Effector CD8-positive, alpha-beta T cell (primary cell): ENCODE results near the gene SHC2.
"Not testable (repeated sequence)": the region's sequence is repeated elsewhere in the genome, so short reads cannot be mapped to it uniquely, and the experiment has no call there.

Source experiments
- DNase-seq: peaks from one replicate; lab custom pipeline; 2025; lab: John Stamatoyannopoulos, UW

Gene SHC2

GRCh38 chr19:468587-469256, 7.9 kb upstream of the SHC2 start:
- DNase-seq: no peak

- DNase-seq: no peak
These were observed 6.7 kb upstream of the SHC2 start for GRCh38 chr19:467554-467953.

GRCh38 chr19:465056-465816, 4.4 kb upstream of the SHC2 start:
- no peak for DNase-seq

DNA sequence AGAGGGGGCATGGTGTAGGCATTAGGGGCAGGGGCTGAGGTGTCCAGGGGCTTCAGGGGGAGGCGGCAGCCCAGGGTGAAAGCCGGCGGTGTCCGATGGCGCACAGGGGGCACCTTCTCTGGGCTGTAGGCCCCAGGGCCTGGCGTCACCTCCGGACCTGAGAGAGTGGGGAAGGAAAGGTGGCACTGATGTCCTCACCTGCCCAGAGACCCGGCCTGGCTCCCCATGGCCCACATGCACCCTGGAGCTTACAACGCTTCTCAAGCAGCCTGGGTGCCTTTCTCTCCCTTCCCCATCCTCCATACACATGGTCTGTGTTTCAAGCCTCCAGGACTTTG, 3.3 kb upstream of the SHC2 start:
- DNase-seq: no peak

DNA sequence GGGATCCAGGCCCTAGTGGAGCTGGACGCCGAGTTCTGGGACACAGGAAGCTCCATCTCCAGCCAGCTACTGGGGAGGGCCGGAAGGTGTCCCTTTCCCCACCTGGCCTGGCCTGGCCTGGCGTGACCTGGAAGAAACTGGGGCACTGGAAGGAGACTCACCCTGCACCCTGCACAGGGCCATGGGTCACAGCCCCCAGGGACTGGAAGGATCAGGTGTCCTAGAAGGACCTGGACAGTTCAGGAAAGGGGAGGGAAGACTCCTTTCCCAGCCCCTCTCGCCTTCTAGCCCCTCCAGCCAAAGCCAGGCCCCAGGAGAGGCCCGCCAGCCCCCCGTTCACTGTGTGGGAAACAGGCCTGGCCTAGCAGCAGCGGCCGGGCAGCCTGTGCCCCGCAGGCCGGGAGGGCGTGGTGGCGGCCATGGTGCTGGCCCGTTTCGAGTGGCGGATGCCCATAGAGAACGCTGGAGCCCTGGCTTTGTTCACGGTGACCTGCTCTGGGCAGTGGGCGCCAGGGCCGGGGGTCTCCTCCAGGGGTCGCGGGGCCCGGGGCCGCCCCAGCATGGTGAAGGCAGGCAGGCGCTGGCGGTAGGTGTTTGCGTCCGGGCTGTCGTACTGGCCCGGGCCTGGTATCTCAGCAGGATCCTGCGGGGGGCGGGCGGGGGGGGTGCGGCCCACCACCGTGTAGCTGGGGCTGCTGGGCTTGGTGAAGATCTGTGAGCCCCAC, 2.8 kb upstream of the SHC2 start:
- DNase-seq: no peak

- DNase-seq: no peak
These were observed 1.1 kb upstream of the SHC2 start for GRCh38 chr19:461721-462551.

DNA sequence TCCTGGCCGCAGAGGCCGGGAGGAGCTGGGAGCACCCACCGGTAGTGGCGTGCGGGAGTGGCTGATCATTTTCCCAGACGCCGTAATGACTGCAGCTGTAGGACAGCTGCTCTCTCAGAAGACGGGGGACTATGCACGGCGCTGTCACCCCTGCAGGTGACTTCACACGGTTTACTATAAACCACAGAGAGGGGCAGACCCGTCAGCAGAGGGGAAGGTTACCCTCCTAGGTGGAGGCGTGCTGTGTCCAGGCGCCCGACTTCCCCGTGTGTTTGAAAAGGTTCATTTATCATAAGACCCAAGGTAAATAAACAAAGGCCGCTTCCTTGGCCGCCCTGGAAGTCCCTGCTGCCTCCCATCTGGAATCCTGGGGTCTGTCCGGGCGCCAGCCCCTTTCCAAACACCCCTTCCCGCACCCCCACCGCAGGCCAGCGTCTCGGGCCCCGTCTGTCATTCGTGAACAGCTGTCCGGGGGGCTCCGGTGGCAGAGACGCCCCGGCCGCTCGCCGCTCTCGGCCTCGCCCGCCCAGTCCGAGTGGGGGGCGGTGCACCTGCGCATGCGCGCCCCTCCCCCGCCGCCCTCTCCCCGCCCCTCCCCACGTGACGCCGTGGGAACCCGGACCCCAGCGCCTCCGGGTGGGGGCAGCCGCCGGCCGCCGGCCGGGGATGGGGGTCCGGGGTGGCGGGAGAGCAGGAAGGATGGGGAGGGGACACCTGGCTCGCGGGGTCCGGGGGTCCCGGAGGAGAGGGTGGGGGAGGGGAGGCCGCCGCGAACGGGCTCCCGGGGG, 915 bp downstream of the SHC2 start:
- DNase-seq: no peak

GRCh38 chr19:458091-459042, 2.5 kb downstream of the SHC2 start:
- DNase-seq: no peak

DNA sequence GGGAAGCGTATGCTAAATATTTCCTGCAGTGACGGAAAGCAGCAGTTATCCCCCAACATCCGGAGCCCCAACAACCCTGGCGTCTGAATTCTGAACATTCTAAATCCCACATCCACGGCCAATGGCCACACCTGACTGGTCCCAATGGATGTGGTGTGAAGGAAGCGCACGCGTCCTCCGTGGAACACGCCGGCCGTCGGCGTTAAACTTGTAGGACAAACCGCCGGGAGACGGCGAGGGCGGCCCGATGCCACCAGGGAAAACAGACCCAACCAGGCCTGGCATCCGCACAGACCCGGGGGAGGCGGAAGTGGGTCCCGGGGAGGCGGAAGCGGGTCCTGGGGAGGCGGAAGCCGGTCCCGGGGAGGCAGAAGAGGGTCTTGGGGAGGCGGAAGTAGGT, 3.2 kb downstream of the SHC2 start:
- DNase-seq: no peak

- DNase-seq: no peak
These were observed 4.2 kb downstream of the SHC2 start for GRCh38 chr19:456547-457110.

- no peak for DNase-seq
These were observed 4.8 kb downstream of the SHC2 start for GRCh38 chr19:455851-456546.

GRCh38 chr19:455031-455705, 5.7 kb downstream of the SHC2 start:
- DNase-seq: no peak

DNA sequence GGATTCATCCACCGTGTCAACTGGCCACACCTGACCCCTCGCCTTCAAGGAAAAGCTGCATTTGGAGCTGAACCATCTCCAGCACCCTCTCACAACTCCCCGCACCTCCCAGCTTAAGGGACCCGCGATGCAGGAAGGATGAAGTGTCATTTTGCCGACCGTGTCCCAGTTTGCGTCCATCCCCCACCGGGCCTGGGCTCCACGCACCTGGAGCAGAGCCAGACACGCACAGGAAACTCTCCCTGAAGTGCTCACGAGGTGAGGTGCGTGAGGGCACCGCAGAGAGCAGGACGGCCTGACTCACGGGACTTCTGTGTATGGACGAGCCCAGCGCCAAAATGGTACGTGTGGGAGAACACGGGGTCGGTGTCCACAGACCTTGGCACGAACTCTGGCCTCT, 7.2 kb downstream of the SHC2 start:
- no peak for DNase-seq

GRCh38 chr19:452829-453228, 8.0 kb downstream of the SHC2 start:
- DNase-seq: no peak

GRCh38 chr19:450912-451481, 9.8 kb downstream of the SHC2 start:
- DNase-seq: not testable (repeated sequence)

GRCh38 chr19:449916-450315, 10.9 kb downstream of the SHC2 start:
- no peak for DNase-seq

DNA sequence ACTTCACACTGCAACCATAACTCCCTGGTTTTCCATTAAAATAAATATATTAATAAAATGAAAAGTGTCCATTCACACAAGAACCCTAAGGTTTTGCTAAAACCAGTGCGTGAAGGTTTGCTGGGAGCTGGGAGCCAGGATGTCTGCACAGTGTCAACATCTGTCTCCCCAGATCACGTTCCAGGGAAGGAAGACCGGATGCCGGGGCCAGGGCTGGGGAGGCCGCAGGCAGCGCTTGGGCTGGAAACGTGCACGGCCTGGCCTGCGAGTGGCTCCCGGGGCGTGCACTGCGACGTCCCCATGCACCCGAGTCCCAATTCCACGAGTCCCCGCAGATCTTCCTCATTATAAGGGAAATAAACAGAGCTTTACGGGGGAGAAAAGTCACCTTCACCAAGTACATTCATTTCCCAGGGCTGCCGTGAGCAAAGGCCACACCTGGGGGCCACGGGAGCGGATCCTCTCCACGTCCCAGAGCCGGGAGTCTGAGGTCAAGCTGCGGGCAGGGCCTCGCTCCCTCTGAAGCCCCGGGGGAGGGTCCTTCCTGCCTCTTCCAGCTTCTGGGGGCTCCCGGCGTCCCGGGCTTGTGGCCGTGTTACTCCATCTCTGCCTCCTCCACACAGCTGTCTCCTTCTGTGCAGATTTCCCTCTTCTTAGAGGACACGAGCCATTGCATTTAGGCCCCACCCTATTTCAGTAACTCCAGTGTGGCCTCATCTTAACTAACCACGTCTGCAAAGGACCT, 12.8 kb downstream of the SHC2 start:
- DNase-seq: no peak

DNA sequence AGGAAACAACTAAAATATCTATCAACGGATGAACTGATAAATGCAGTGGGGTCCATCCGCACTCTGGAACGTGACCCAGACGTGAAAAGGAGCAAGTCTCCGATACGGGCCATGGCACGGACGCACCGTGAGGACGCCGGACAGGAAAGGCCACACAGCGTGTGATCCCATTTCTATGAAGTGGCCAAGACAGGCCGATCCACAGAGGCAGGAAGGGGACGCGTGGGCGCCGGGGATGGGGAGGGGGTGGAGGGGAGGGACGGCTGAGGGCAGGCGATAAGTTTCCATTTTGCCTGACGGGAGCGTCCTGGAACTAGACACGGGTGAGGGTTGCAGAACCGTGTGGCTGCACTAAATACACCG, 13.8 kb downstream of the SHC2 start:
- no peak for DNase-seq
